ENCODE data around the gene LRRC4B. TPM values are rescaled to one million over a fixed set of nuclear protein-coding genes. Genes with fewer than 3 reads are reported as not detected.
A peak's percentile ranks its signal among the peaks of the same experiment; 100 is the strongest.

The LRRC4B gene
- total and polyA plus RNA-seq, 2 of the 4 experiments (the other 2 are of a cell fraction), result 0.03 TPM; not detected in 1

DNA sequence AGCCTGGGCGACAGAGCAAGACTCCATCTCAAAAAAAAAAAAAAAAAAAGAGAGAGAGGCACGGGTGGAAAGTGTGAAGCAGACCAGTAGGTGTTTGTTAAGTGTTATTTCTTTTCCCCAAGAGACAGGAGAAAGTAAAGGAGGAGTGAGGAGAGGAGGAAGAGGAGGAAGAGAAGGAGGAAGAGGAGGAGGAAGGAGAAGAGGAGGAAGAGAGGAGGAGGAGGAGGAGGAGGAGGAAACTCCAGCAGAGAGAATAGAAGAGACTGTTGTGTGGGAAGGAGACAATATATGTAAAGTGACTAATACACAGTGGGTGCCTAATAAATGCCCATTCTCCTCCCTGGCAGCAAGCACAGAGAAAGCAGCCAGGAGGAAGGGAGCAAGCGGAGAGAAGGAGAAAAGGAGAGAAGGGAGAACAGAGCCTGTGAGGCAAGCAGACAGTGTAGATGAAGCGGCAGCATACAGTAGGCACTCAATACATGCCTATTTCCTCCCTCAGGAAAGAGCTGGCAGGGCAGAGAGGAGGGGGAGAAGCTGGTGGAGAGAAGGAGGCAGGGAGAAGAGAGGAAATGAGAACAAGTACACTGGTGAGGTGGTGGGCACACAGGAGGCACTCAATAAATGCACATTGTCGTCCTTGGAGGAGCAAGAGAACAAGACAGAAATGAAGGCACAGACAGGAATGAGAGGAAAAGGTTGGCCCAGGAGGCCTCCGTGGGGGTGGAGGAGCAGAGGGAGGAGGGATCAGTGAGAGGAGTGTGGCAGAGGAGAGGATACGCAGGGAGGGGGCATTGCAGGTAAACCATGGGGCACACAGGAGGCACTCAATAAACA is 73.8 kb downstream of the LRRC4B start:
- Histone ChIP-seq H2AFZ (replicated peaks; ENCODE audit: low read length, poor library complexity) (no peak overlapping the region), H2AK5ac (ENCODE audit: low read depth, low read length) (no peak overlapping the region), H2BK20ac (ENCODE audit: low read depth, low read length) (no peak overlapping the region), H3K4ac (ENCODE audit: low read depth, low read length) (no peak overlapping the region), H3K79me1 (ENCODE audit: low read depth in 1 of 2, low read length in 2 of 2) (no peaks in the 10 kb centered on the region), H2BK5ac (ENCODE audit: low read depth, low read length, poor library complexity, severe bottlenecking) (no peak overlapping the region), H3K9me1 (ENCODE audit: insufficient read depth, low read length) (no peaks in the 10 kb centered on the region), H3K56ac (ENCODE audit: extremely low read depth, insufficient read depth, low read length) (no peak overlapping the region), H3K27ac (ENCODE audit: insufficient read depth, low read length) (no peak overlapping the region), H2AK9ac (replicated peaks; ENCODE audit: low read depth, low read length, poor library complexity) (peak overlapping the region; percentile 55), H3K9ac (ENCODE audit: low read depth, low read length) (no peak overlapping the region), H3K4me3 (ENCODE audit: insufficient read depth, low read depth, low read length) (no peak overlapping the region), H3K36me3 (ENCODE audit: control insufficient read depth, insufficient read depth, low read length) (peaks cover 2% of the 10 kb centered on the region; the same call in 1 of the 2 replicates), H4K5ac (ENCODE audit: low read depth, low read length) (no peak overlapping the region), H4K91ac (ENCODE audit: insufficient read depth, low read depth, low read length) (no peak overlapping the region), H3K18ac (ENCODE audit: low read depth, low read length) (no peak overlapping the region), H3K4me1 (ENCODE audit: control insufficient read depth, insufficient read depth, low read length) (no peaks in the 10 kb centered on the region), H2BK15ac (ENCODE audit: low read depth, low read length) (no peak overlapping the region), H4K8ac (ENCODE audit: low read depth in 2 of 2, low read length in 2 of 2) (no peak overlapping the region), H4K20me1 (ENCODE audit: insufficient read depth, low read length) (no peaks in the 10 kb centered on the region), H2BK120ac (ENCODE audit: low read depth, low read length) (no peak overlapping the region), H3K23ac (ENCODE audit: low read depth, low read length) (no peak overlapping the region), H3K14ac (replicated peaks; ENCODE audit: low read depth, low read length) (no peak overlapping the region), H3K9me3 (ENCODE audit: control insufficient read depth, insufficient read depth, low read length) (peaks cover 6% of the 10 kb centered on the region; the same call in 1 of the 2 replicates), H3K4me2 (ENCODE audit: low read depth, low read length) (no peak overlapping the region), H3K27me3 (ENCODE audit: control insufficient read depth, insufficient read depth, low read length) (peaks cover 43% of the 10 kb centered on the region)
- dilution Hi-C loops (cut with HindIII; ENCODE audit: low sequenced_read_pairs, unreplicated experiment), result no loop called here
- WGBS, 2 experiments (ENCODE audit: extremely low coverage in 2 of 2, insufficient read length in 1 of 2), result 50% methylated on average over 1 of the region's 7 CpGs; no CpG with 5 or more reads in 1 of the 2 experiments
- intact Hi-C loops (cut with micrococcal nuclease), result no loop called here
- ATAC-seq (ENCODE audit: low read depth), result no peak
- CTCF ChIA-PET, result no interaction called here
- in situ Hi-C loops (cut with MboI; ENCODE audit: low sequenced_read_pairs), result no loop called here
- no TSS peak for BruUV-seq (replicated peaks)
- no peak for DNase-seq
- POLR2A ChIA-PET (ENCODE audit: unreplicated experiment), result no interaction called here
- TF ChIP-seq, protein P1, sequence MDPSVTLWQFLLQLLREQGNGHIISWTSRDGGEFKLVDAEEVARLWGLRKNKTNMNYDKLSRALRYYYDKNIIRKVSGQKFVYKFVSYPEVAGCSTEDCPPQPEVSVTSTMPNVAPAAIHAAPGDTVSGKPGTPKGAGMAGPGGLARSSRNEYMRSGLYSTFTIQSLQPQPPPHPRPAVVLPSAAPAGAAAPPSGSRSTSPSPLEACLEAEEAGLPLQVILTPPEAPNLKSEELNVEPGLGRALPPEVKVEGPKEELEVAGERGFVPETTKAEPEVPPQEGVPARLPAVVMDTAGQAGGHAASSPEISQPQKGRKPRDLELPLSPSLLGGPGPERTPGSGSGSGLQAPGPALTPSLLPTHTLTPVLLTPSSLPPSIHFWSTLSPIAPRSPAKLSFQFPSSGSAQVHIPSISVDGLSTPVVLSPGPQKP (IDR thresholded peaks at IDR 0.05; ENCODE audit: borderline replicate concordance, low read depth, low read length), result no peak
- TF ChIP-seq CHD1 (IDR thresholded peaks at IDR 0.05; ENCODE audit: low read depth, low read length) (no peak), MAZ (IDR thresholded peaks at IDR 0.05; ENCODE audit: borderline replicate concordance, low read depth, low read length) (no peak), RAD21 (IDR thresholded peaks at IDR 0.05; ENCODE audit: low read length) (no peak), FOS (IDR thresholded peaks at IDR 0.05; ENCODE audit: low read depth, low read length) (no peak), RCOR1 (IDR thresholded peaks at IDR 0.05; ENCODE audit: insufficient replicate concordance, low read length) (no peak), MXI1 (IDR thresholded peaks at IDR 0.05; ENCODE audit: borderline replicate concordance, low read depth, low read length) (no peak), NFE2L2 (IDR thresholded peaks at IDR 0.05; ENCODE audit: low read depth, low read length) (no peak), BHLHE40 (IDR thresholded peaks at IDR 0.05; ENCODE audit: low read depth, low read length) (no peak), CEBPB (IDR thresholded peaks at IDR 0.05; ENCODE audit: low read depth, low read length) (no peak), RFX5 (IDR thresholded peaks at IDR 0.05; ENCODE audit: low read depth, low read length) (no peak), POLR2A (IDR thresholded peaks at IDR 0.05; ENCODE audit: low read depth, low read length) (no peak), MAFK (IDR thresholded peaks at IDR 0.05; ENCODE audit: low read depth, low read length) (no peak), SMC3 (IDR thresholded peaks at IDR 0.05; ENCODE audit: low read depth, low read length) (no peak)
- TF ChIP-seq, protein P2, sequence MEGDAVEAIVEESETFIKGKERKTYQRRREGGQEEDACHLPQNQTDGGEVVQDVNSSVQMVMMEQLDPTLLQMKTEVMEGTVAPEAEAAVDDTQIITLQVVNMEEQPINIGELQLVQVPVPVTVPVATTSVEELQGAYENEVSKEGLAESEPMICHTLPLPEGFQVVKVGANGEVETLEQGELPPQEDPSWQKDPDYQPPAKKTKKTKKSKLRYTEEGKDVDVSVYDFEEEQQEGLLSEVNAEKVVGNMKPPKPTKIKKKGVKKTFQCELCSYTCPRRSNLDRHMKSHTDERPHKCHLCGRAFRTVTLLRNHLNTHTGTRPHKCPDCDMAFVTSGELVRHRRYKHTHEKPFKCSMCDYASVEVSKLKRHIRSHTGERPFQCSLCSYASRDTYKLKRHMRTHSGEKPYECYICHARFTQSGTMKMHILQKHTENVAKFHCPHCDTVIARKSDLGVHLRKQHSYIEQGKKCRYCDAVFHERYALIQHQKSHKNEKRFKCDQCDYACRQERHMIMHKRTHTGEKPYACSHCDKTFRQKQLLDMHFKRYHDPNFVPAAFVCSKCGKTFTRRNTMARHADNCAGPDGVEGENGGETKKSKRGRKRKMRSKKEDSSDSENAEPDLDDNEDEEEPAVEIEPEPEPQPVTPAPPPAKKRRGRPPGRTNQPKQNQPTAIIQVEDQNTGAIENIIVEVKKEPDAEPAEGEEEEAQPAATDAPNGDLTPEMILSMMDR (conservative IDR thresholded peaks at IDR 0.05; ENCODE audit: low read depth, low read length), result no peak

All from IMR-90 (cell line).